ENCODE data around the gene ARHGEF6. TPM values are rescaled to one million over a fixed set of nuclear protein-coding genes. Genes with fewer than 3 reads are reported as not detected.

Gene ARHGEF6
- total RNA-seq, 1 experiment from 2014 or later: 5.1 TPM

DNA sequence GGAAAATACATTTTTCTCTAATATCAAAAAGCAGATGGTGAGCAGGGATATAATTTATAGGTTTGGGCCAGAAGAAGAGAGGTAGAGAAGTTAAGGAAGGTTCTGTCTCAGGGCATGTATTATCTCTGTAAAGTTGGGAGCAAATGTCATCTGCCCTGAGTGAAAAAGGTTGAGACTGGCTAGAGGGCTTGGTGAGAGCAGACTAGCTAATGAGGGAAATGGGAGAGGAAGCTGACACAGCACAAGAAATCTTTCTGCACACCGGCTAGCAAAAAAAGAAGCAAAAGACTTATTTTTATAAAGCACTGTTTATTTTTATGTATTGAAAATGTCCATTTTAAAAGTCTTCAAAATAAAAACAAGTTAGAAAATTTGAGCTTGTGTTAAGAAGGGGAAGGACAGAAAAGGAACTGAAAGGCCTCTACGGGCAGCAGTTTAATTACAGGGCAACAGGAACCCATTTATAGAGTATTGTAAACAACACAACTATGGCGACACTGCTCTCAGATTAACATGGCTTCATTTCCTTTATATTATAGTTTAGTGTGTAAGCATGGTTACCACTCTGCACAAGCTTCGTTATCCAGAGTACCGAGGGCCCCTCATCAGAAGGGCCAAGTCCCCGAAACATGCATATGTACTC lies 115.4 kb downstream of the ARHGEF6 start:
- H3K9me3 Mint-ChIP-seq: peaks cover 16% of the 10 kb centered on the region
- CTCF ChIA-PET: no interaction called here
- no peak overlapping the region for H3K4me3 Mint-ChIP-seq
- peaks cover 3% of the 10 kb centered on the region for H3K27me3 Mint-ChIP-seq (ENCODE audit: low read depth)
- ATAC-seq (no peak), DNase-seq (ENCODE audit: low spot score) (no peak)
- H3K27ac Mint-ChIP-seq: no peak overlapping the region
- POLR2A ChIA-PET: no interaction called here
- H3K4me1 Mint-ChIP-seq: peaks cover 4% of the 10 kb centered on the region
- no peaks in the 10 kb centered on the region for H3K36me3 Mint-ChIP-seq
- TF ChIP-seq OVOL2 (CRISPR knock-in tag; IDR thresholded peaks at IDR 0.05; ENCODE audit: borderline replicate concordance) (no peak), ATF6 (CRISPR knock-in tag; IDR thresholded peaks at IDR 0.05) (no peak), JAZF1 (CRISPR knock-in tag; IDR thresholded peaks at IDR 0.05) (no peak), EMX1 (CRISPR knock-in tag; IDR thresholded peaks at IDR 0.05) (no peak), NR1H2 (CRISPR knock-in tag; IDR thresholded peaks at IDR 0.05) (no peak), CREB1 (CRISPR knock-in tag; IDR thresholded peaks at IDR 0.05) (no peak), TEAD1 (CRISPR knock-in tag; IDR thresholded peaks at IDR 0.05) (no peak), NR3C1 (CRISPR knock-in tag; conservative IDR thresholded peaks at IDR 0.05; ENCODE audit: low read depth) (no peak), RORB (CRISPR knock-in tag; IDR thresholded peaks at IDR 0.05) (no peak), TP53 (CRISPR knock-in tag; IDR thresholded peaks at IDR 0.05) (no peak), AFF4 (CRISPR knock-in tag; IDR thresholded peaks at IDR 0.05; ENCODE audit: borderline replicate concordance) (no peak)
- TF ChIP-seq, protein P1, sequence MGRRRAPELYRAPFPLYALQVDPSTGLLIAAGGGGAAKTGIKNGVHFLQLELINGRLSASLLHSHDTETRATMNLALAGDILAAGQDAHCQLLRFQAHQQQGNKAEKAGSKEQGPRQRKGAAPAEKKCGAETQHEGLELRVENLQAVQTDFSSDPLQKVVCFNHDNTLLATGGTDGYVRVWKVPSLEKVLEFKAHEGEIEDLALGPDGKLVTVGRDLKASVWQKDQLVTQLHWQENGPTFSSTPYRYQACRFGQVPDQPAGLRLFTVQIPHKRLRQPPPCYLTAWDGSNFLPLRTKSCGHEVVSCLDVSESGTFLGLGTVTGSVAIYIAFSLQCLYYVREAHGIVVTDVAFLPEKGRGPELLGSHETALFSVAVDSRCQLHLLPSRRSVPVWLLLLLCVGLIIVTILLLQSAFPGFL (CRISPR knock-in tag; IDR thresholded peaks at IDR 0.05; ENCODE audit: borderline replicate concordance): no peak
- TF ChIP-seq, protein P2, sequence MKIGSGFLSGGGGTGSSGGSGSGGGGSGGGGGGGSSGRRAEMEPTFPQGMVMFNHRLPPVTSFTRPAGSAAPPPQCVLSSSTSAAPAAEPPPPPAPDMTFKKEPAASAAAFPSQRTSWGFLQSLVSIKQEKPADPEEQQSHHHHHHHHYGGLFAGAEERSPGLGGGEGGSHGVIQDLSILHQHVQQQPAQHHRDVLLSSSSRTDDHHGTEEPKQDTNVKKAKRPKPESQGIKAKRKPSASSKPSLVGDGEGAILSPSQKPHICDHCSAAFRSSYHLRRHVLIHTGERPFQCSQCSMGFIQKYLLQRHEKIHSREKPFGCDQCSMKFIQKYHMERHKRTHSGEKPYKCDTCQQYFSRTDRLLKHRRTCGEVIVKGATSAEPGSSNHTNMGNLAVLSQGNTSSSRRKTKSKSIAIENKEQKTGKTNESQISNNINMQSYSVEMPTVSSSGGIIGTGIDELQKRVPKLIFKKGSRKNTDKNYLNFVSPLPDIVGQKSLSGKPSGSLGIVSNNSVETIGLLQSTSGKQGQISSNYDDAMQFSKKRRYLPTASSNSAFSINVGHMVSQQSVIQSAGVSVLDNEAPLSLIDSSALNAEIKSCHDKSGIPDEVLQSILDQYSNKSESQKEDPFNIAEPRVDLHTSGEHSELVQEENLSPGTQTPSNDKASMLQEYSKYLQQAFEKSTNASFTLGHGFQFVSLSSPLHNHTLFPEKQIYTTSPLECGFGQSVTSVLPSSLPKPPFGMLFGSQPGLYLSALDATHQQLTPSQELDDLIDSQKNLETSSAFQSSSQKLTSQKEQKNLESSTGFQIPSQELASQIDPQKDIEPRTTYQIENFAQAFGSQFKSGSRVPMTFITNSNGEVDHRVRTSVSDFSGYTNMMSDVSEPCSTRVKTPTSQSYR (CRISPR knock-in tag; IDR thresholded peaks at IDR 0.05): no peak

- POLR2A ChIA-PET: no interaction called here
Measured at GRCh38 chrX:136662976-136663375, 117.8 kb downstream of the ARHGEF6 start.

More at GRCh38 chrX:136662976-136663375, 117.8 kb downstream of the ARHGEF6 start:
- CTCF ChIA-PET: no interaction called here
- Mint-ChIP-seq H3K4me3 (no peak overlapping the region), H3K27me3 (ENCODE audit: low read depth) (peaks cover 3% of the 10 kb centered on the region), H3K27ac (no peak overlapping the region), H3K4me1 (peaks cover 4% of the 10 kb centered on the region), H3K9me3 (peaks cover 16% of the 10 kb centered on the region), H3K36me3 (no peaks in the 10 kb centered on the region)
- no peak for ATAC-seq
- no peak for DNase-seq (ENCODE audit: low spot score)
- TF ChIP-seq, protein P3, sequence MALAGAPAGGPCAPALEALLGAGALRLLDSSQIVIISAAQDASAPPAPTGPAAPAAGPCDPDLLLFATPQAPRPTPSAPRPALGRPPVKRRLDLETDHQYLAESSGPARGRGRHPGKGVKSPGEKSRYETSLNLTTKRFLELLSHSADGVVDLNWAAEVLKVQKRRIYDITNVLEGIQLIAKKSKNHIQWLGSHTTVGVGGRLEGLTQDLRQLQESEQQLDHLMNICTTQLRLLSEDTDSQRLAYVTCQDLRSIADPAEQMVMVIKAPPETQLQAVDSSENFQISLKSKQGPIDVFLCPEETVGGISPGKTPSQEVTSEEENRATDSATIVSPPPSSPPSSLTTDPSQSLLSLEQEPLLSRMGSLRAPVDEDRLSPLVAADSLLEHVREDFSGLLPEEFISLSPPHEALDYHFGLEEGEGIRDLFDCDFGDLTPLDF (CRISPR knock-in tag; IDR thresholded peaks at IDR 0.05): no peak
- TF ChIP-seq SP1 (CRISPR knock-in tag; conservative IDR thresholded peaks at IDR 0.05) (no peak), GRHL2 (CRISPR knock-in tag; IDR thresholded peaks at IDR 0.05; ENCODE audit: insufficient replicate concordance, severe bottlenecking) (no peak)
- TF ChIP-seq, protein P4, sequence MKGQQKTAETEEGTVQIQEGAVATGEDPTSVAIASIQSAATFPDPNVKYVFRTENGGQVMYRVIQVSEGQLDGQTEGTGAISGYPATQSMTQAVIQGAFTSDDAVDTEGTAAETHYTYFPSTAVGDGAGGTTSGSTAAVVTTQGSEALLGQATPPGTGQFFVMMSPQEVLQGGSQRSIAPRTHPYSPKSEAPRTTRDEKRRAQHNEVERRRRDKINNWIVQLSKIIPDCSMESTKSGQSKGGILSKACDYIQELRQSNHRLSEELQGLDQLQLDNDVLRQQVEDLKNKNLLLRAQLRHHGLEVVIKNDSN (CRISPR knock-in tag; IDR thresholded peaks at IDR 0.05): no peak

Measured in WTC11 (cell line).